Uterus (tissue), 4 donors: Measurements from ENCODE around the gene NAALAD2. TPM values are rescaled to one million over a fixed set of nuclear protein-coding genes. Genes with fewer than 3 reads are reported as not detected.
"Not testable (repeated sequence)": the region's sequence is repeated elsewhere in the genome, so short reads cannot be mapped to it uniquely, and the experiment has no call there.

Experiments
- DNase-seq, 2 donors: peaks; one replicate each; pipeline ENCODE4 v3.0.0-alpha.2; 2019 to 2020
- H3K27ac ChIP-seq, 2 donors: fragments of 200-600 bp; sonication (generic); 1 replicate in 1 of 2; 2 replicates in 1 of 2; pipeline ENCODE4 v1.5.1; 2016 to 2018
- H3K27me3 ChIP-seq, 2 donors: fragments of 200-600 bp; sonication (generic); one replicate each; pipeline ENCODE4 v1.5.1; 2018 to 2019; ENCODE audit warnings: control low read depth in 1 of 2
- H3K36me3 ChIP-seq, 2 donors: fragments of 200-600 bp; sonication (generic); one replicate each; pipeline ENCODE4 v1.5.1; 2019; ENCODE audit warnings: control low read depth in 1 of 2
- H3K4me1 ChIP-seq, 2 donors: fragments of 200-600 bp; sonication (generic); one replicate each; pipeline ENCODE4 v1.5.1; 2018 to 2019; ENCODE audit warnings: control low read depth in 1 of 2
- H3K4me3 ChIP-seq, 2 donors: fragments of 200-600 bp; sonication (generic); 1 replicate in 1 of 2; 2 replicates in 1 of 2; pipeline ENCODE4 v1.5.1; 2018 to 2019; ENCODE audit warnings: mild to moderate bottlenecking in 1 of 2
- H3K9me3 ChIP-seq, 2 donors: fragments of 200-600 bp; sonication (generic); one replicate each; pipeline ENCODE4 v1.5.1; 2019; ENCODE audit warnings: control low read depth in 1 of 2
- CTCF ChIP-seq, 4 experiments: fragments of 200-600 bp in 2 of 4; fragments of 450-650 bp in 2 of 4; sonication (generic) in 2 of 4; IDR thresholded peaks; one replicate each; pipeline ENCODE4 v1.5.1; 2016 to 2019; ENCODE audit warnings: antibody characterized with exemption in 4 of 4, mild to moderate bottlenecking in 2 of 4, moderate library complexity in 1 of 4
- POLR2A ChIP-seq, 2 donors: fragments of 450-650 bp; IDR thresholded peaks; one replicate each; pipeline ENCODE4 v1.6.1; 2016; ENCODE audit warnings: antibody characterized with exemption in 2 of 2, mild to moderate bottlenecking in 1 of 2, moderate library complexity in 1 of 2
- intact Hi-C: fragments of 100-400 bp; cut with DNase I; formaldehyde crosslinking; loops from one replicate; pipeline ENCODE4 v1.15.1; 2023; ENCODE audit warnings: low total_unique reads
- total RNA-seq, 4 donors: library from RNA; depleted of rRNA in 3 of 4; stranded (reverse); fragments of >200 nt in 3 of 4; gene quantifications; one replicate each; pipeline versions ENCODE4 v1.1.0 to v1.2.4, GENCODE V29; 2014 to 2023
- donor health status: DM: yes; HTN: yes; CAD: no.

NAALAD2 gene
- total RNA-seq, 4 donors from 2014 or later = 3.5 to 74.8 (median 10.4) TPM

GRCh38 chr11:90197377-90197776 is 62.9 kb downstream of the NAALAD2 start:
- Histone ChIP-seq H3K9me3 (no peaks in the 10 kb centered on the region), H3K27ac (no peak overlapping the region), H3K27me3 (no peaks in the 10 kb centered on the region), H3K4me1 (no peaks in the 10 kb centered on the region), H3K36me3 (no peaks in the 10 kb centered on the region), H3K4me3 (no peak overlapping the region)
- no peak for DNase-seq
- intact Hi-C loops = no loop called here
- TF ChIP-seq CTCF (IDR thresholded peaks at IDR 0.05) (no peak), POLR2A (IDR thresholded peaks at IDR 0.05) (no peak)

GRCh38 chr11:90202342-90202741 is 67.9 kb downstream of the NAALAD2 start:
- no peaks in the 10 kb centered on the region for H3K36me3 ChIP-seq
- intact Hi-C loops = no loop called here
- no peak for TF ChIP-seq CTCF (IDR thresholded peaks at IDR 0.05)
- no peak for TF ChIP-seq POLR2A (IDR thresholded peaks at IDR 0.05)

GRCh38 chr11:90204407-90204806 is 69.9 kb downstream of the NAALAD2 start:
- Histone ChIP-seq H3K9me3 (no peaks in the 10 kb centered on the region), H3K27me3 (no peaks in the 10 kb centered on the region), H3K27ac (no peak overlapping the region), H3K4me3 (no peak overlapping the region), H3K4me1 (no peaks in the 10 kb centered on the region), H3K36me3 (no peaks in the 10 kb centered on the region)
- TF ChIP-seq CTCF (IDR thresholded peaks at IDR 0.05) (no peak), POLR2A (IDR thresholded peaks at IDR 0.05) (no peak)
- DNase-seq = no peak
- intact Hi-C loops = no loop called here

More at GRCh38 chr11:90202342-90202741, 67.9 kb downstream of the NAALAD2 start:
- H3K27me3 ChIP-seq = no peaks in the 10 kb centered on the region
- H3K27ac ChIP-seq = no peak overlapping the region
- H3K4me1 ChIP-seq = no peaks in the 10 kb centered on the region
- H3K9me3 ChIP-seq = no peaks in the 10 kb centered on the region
- no peak overlapping the region for H3K4me3 ChIP-seq
- no peak for DNase-seq

GRCh38 chr11:90204832-90205646 is 70.6 kb downstream of the NAALAD2 start:
- no peaks in the 10 kb centered on the region for H3K36me3 ChIP-seq
- no peaks in the 10 kb centered on the region for H3K27me3 ChIP-seq
- TF ChIP-seq CTCF (IDR thresholded peaks at IDR 0.05) = peak; percentile 67 to 83 (median 75)
- TF ChIP-seq POLR2A (IDR thresholded peaks at IDR 0.05) = no peak
- no peak for DNase-seq
- no peak overlapping the region for H3K4me3 ChIP-seq
- H3K27ac ChIP-seq = no peak overlapping the region
- intact Hi-C loops = no loop called here
- H3K9me3 ChIP-seq = no peaks in the 10 kb centered on the region
- H3K4me1 ChIP-seq = no peaks in the 10 kb centered on the region

- H3K27me3 ChIP-seq, intact Hi-C loops: not testable (repeated sequence)
Measured at GRCh38 chr11:90207992-90208391, 73.5 kb downstream of the NAALAD2 start.

More at GRCh38 chr11:90207992-90208391, 73.5 kb downstream of the NAALAD2 start:
- not testable (repeated sequence) for H3K36me3 ChIP-seq, H3K9me3 ChIP-seq, H3K4me1 ChIP-seq, DNase-seq, H3K4me3 ChIP-seq, H3K27ac ChIP-seq
